ENCODE data around the gene DHRS9. TPM values are rescaled to one million over a fixed set of nuclear protein-coding genes. Genes with fewer than 3 reads are reported as not detected.
A peak's percentile ranks its signal among the peaks of the same experiment; 100 is the strongest.

DHRS9 gene
- total RNA-seq, 4 donors from 2014 or later: 0.54 TPM; not detected in 3

GRCh38 chr2:169139993-169140767, 70.8 kb downstream of the DHRS9 start:
- Histone ChIP-seq H3K27me3 (no peaks in the 10 kb centered on the region), H3K36me3 (peaks cover 0 to 4% of the 10 kb centered on the region in 2 donors), H3K9me3 (no peaks in the 10 kb centered on the region), H3K27ac (no peak overlapping the region), H3K4me3 (replicated peaks in 1 of 3) (no peak overlapping the region), H3K4me1 (no peaks in the 10 kb centered on the region)
- 74 to 75% methylated on average over 8 of the region's 8 CpGs for WGBS, 2 donors
- intact Hi-C loops (cut with DNase I): loop anchor here (5.0 kb wide), 1 partner anchor 178 kb away; no protein-coding TSS in a partner anchor
- TF ChIP-seq, protein P1, sequence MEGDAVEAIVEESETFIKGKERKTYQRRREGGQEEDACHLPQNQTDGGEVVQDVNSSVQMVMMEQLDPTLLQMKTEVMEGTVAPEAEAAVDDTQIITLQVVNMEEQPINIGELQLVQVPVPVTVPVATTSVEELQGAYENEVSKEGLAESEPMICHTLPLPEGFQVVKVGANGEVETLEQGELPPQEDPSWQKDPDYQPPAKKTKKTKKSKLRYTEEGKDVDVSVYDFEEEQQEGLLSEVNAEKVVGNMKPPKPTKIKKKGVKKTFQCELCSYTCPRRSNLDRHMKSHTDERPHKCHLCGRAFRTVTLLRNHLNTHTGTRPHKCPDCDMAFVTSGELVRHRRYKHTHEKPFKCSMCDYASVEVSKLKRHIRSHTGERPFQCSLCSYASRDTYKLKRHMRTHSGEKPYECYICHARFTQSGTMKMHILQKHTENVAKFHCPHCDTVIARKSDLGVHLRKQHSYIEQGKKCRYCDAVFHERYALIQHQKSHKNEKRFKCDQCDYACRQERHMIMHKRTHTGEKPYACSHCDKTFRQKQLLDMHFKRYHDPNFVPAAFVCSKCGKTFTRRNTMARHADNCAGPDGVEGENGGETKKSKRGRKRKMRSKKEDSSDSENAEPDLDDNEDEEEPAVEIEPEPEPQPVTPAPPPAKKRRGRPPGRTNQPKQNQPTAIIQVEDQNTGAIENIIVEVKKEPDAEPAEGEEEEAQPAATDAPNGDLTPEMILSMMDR (IDR thresholded peaks at IDR 0.05): no peak
- TF ChIP-seq POLR2A (IDR thresholded peaks at IDR 0.05): no peak
- DNase-seq: no peak

GRCh38 chr2:169141713-169142352, 72.5 kb downstream of the DHRS9 start:
- TF ChIP-seq, protein P1 (IDR thresholded peaks at IDR 0.05): peak; percentile 60 to 78 (median 66)
- TF ChIP-seq POLR2A (IDR thresholded peaks at IDR 0.05): no peak
- Histone ChIP-seq H3K27me3 (no peaks in the 10 kb centered on the region), H3K4me3 (replicated peaks in 1 of 3) (no peak overlapping the region), H3K9me3 (no peaks in the 10 kb centered on the region), H3K36me3 (peaks cover 0 to 2% of the 10 kb centered on the region in 2 donors), H3K27ac (no peak overlapping the region), H3K4me1 (no peaks in the 10 kb centered on the region)
- WGBS, 2 donors: 50 to 56% methylated on average over 10 of the region's 10 CpGs
- intact Hi-C loops (cut with DNase I): loop anchor here (5.0 kb wide), 1 partner anchor 180 kb away; no protein-coding TSS in a partner anchor
- DNase-seq: peak; percentile 54 to 59

DNA sequence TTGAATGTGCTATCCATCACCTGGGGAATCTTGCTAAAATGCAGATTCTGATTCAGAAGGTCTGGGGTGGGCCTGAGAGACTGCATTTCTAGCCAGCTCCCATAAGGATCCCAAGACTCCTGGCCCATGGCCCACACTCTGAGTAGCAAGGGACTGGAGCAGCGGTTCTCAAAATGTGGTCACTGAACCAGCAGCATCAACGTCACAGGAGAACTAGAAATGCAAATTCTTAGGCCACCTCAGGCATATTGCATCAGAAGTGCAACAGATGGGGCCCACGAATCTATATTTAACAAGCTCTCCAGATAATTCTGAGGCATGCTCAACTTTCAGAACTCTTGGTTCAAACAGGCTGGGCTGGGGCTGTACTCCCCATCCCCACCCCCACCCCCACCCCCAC, 74.6 kb downstream of the DHRS9 start:
- H3K4me1 ChIP-seq: no peaks in the 10 kb centered on the region
- no peak overlapping the region for H3K27ac ChIP-seq
- intact Hi-C loops (cut with DNase I): loop anchor here (5.0 kb wide), 1 partner anchor 182 kb away; no protein-coding TSS in a partner anchor
- H3K36me3 ChIP-seq: peaks cover 0 to 6% of the 10 kb centered on the region in 2 donors
- no peak for DNase-seq
- WGBS, 2 donors: 68 to 72% methylated on average over 2 to 3 of the region's 3 CpGs
- no peak overlapping the region for H3K4me3 ChIP-seq (replicated peaks in 1 of 3)
- no peaks in the 10 kb centered on the region for H3K27me3 ChIP-seq
- H3K9me3 ChIP-seq: no peaks in the 10 kb centered on the region
- TF ChIP-seq, protein P1 (IDR thresholded peaks at IDR 0.05): no peak
- no peak for TF ChIP-seq POLR2A (IDR thresholded peaks at IDR 0.05)

Other genes starting within 250 kb of the DHRS9 start
- gene SPC25, start 179.1 kb upstream of the DHRS9 start, total RNA-seq: 1 to 10 TPM in 1 of 4 donors, not detected in 3; 6.7 TPM
- gene G6PC2, start 168.3 kb upstream of the DHRS9 start, total RNA-seq: under 1 TPM in 1 of 4 donors, not detected in 3; 0.29 TPM
- 1 to 10 TPM in 1 of 4 donors, under 1 TPM in 2, not detected in 1; under 0.01 to 1.2 (median 0.11) TPM for gene ABCB11, start 38.2 kb upstream of the DHRS9 start, total RNA-seq